Ramos (cell line): ENCODE results near the gene ANKRD29.

ENCODE experiments used
- in situ Hi-C: fragments of 300-500 bp; cut with MboI; formaldehyde crosslinking; loops from one replicate; pipeline ENCODE4 v1.14.3; 2022; ENCODE audit warnings: low sequenced_read_pairs; ENCODE audit not compliant: unreplicated experiment

Gene ANKRD29, protein sequence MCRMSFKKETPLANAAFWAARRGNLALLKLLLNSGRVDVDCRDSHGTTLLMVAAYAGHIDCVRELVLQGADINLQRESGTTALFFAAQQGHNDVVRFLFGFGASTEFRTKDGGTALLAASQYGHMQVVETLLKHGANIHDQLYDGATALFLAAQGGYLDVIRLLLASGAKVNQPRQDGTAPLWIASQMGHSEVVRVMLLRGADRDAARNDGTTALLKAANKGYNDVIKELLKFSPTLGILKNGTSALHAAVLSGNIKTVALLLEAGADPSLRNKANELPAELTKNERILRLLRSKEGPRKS

DNA sequence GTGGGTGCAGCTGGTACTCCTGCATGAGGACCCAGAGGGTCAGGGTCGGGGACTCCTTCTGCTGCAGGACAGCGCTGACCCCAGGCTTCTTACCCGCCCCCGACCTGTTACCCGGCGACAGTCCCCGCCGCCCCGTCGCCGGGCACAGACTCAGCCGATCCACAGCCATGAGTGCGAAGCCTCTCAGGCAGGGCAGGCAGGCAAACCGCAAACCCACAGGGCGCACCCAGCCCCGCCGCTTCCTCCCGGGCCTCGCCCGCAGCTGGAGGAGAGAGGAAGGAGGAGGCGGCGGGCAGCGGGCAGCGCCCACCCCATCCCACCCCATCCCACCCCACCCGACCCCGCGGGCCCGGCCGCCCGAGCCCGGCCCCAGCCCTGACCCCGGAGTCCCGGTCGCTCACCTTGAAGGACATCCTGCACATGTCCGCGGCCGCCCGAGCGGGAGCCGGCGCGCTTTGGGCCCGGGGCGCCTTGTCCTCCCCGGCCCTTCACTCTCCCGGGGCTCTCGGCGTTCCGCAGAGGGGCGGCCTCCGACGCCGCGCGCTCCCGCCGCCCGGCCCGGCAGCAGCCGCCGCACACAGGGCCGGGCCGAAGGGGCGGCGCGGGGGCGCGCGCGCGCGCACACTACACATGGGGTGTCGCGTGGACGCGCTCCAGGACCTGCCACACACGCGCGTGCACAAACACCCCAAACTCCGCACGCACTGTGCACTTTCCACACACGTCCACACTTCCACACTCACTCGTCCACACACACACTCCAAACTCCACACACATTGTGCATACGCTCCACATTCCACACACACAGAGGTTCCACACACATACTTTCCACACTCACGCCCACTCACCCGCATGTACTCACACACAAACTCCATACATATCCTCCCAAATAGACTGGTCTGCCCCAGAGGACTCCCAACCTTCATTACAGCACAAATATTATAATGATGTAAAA lies at the start of gene ANKRD29:
Gene ANKRD29, minus strand, starts transcription at position 603 of the 955 bp plus-strand sequence. Its CDS starts 181 bp downstream, at position 422.
- in situ Hi-C loops: no loop called here

DNA sequence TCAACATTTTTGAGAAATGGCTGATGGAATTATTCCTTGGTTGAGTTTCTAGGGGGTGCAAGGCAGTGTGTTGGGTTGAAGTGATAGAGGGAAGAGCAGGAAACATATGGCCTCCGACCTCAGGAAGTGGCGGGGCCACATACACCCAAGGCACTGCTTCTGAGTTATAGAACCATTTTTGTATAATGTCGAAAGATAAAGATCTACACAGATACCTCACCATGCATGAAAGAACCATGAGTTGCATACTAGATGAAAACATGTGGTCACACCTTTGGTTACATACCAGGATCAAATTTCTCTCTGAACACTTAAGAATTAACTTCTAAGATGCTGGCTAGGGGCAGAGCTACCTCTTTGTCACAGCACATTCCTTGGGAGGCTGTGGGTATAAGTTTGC lies 49.7 kb upstream of the ANKRD29 start:
- in situ Hi-C loops: no loop called here

DNA sequence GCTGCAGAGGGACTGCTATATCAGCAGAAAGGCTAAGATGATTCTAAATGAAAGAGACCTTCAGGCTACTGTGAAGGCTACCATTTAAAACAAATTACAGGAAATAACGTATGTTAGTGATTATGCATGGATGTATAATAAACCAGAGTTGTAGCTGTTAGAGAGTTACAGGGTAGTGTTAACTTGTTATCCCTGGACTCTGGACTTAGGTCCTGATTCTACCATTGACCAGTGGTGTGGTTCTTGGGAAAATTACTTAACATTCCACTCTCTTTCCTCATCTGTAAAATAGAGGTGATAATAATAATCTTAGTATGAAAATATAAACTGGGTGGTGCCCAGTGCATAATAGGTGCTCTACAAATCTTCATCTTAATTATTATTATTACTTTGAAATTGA lies 48.7 kb upstream of the ANKRD29 start:
- in situ Hi-C loops: no loop called here

DNA sequence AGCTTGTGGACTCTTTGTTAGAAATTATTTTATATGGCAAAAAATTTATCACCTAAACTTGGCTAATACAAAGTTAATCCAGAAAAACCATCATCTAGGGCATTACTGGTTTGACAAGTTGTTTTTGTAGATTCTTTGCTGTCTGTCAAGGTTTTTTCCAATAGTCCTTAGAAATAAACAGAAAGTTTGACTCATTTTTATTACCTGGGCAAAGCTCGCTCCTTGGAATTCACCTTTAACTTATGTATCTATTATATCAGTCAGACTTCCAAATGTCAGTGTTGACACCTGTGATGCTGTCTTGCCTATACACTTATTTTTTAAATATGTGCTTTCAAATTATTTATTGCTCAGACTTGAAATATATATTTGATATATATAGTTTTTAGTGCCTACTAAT lies 48.2 kb upstream of the ANKRD29 start:
- in situ Hi-C loops: no loop called here

DNA sequence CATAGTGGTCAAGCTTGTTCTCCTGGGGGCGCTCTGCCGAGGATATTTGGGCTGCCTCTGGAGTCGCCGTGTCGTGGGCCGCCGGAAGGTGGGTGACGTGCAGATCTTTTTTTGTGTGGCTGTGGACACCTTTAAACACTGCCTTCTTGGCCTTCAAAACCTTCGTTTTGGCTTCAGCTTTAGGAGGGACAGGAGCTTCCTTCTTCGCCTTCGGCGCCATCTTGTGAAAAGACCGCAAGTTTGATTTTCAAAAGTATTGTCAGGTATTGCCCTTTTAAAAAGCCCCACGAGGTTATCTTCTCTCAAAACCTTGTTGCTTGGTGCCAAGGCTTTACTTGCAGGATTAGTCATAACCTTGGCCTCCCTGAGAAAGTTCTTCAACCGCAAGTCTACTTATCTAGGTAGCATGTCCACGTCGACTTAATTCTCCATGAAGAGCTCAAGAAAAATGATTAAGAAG lies 47.4 kb upstream of the ANKRD29 start:
- in situ Hi-C loops: no loop called here

- in situ Hi-C loops: no loop called here
These were observed 44.4 kb upstream of the ANKRD29 start for GRCh38 chr18:23706971-23707640.

DNA sequence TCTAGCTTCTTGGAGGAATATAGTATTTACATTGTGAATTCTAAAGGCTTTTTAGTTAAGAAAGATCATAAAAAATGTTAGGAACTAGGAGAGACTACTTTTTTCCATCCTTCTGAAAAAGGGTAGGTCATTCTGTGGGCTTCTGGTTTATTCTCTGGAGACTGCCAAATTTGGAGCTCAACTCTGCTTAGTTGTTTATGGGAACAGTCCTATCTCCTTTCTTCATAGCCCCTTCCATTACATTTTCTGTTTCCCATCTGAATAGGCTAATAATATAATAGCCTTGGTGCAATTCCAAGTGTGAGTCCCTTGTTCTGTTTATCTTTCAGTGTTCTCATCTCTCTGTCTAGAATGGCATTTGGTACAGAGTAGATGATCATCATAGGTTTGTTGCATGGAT lies 42.1 kb upstream of the ANKRD29 start:
- in situ Hi-C loops: no loop called here

DNA sequence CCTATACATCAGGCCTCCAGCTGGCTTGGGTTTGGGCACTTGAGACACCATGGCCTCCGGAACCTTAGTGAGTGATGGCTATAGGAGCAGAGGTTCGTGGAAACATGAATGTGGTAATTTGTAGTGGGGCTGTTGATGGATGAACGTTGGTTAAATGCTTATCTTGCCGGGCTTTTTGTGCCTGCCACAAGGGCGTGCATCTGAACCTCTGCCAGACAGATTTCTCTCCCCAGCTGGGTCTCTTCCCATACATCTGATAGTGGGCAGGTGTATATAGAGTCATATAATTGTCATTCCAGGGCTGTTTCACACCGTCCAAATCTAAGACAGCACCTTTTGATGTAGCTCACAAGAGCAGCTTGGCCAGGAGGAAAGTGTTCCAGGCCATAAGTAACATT lies 41.3 kb upstream of the ANKRD29 start:
- in situ Hi-C loops: no loop called here

GRCh38 chr18:23703057-23703986 lies 40.6 kb upstream of the ANKRD29 start:
- in situ Hi-C loops: no loop called here

GRCh38 chr18:23702606-23703005 lies 39.9 kb upstream of the ANKRD29 start:
- in situ Hi-C loops: no loop called here

DNA sequence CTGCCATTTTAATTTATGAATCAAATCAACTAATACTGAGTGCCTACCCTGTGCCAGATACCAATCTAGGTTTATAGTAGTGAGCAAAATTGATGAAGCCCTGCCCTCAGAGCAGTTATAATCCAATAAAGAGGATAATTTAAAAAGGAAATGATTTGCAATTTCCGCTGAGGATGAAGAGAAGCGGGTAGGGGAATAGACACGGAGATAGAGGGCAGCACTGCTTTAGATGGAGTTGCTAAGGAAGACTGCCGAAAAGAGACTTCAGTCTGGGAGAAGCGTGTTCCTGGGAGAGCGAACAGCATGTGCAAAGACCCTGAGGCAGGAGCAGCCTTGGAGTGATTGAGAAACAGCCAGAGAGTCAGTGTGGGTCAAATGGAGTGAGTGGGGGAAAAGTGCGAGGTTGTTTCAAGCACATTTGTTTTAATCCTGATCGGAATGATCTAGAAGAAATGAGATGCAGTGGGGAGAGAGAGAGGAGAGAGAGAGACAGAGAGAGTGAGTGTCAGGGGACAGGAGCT lies 38.9 kb upstream of the ANKRD29 start:
- in situ Hi-C loops: no loop called here

DNA sequence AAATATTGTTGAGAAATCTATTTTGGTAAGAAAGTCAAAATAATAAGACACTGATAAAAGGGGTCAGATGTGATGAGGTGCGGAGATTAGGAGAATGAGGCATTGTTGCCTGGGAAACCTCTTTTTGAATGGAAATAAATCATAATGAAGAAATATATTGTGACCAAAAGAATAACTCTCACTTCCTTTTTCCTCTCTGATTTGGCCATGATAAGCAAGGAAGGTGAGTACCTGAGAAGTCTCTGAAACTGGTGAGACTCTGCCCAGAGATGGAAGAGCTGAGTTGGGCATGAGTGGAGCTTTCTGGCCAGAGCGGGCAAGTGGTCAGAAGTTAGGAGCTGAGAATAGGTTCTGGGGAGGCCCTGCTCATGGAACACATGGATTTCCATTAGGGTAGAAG lies 38.3 kb upstream of the ANKRD29 start:
- in situ Hi-C loops: no loop called here

- in situ Hi-C loops: no loop called here
These were observed 32.1 kb upstream of the ANKRD29 start for GRCh38 chr18:23694637-23695430.

GRCh38 chr18:23693846-23694245 lies 31.1 kb upstream of the ANKRD29 start:
- in situ Hi-C loops: no loop called here

DNA sequence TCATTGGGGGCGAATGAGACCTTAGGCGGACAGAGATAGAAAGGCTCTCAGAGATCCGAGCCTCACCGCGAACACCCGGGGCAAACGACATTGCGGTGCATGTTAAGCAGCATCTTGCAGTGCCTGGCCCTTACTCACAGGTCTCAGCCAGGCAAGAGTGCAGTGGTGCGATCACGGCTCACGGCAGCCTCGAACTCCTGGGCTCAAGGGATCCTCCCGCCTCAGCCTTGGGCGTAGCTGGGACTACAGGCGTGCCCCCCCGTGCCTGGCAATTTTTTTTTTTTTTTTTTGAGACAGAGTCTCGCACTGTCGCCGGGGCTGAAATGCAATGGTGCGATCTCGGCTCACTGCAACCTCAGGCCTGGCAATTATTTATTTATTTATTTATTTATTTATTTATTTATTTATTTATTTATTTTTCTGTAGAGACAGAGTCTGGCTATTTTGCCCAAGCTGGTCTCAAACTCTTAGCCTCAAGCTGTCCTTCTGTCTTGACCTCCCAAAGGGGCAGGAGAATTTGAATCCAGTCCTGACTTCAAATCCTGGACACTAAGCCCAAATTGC lies 27.9 kb upstream of the ANKRD29 start:
- in situ Hi-C loops: no loop called here

GRCh38 chr18:23689616-23690504 lies 27.1 kb upstream of the ANKRD29 start:
- in situ Hi-C loops: no loop called here

DNA sequence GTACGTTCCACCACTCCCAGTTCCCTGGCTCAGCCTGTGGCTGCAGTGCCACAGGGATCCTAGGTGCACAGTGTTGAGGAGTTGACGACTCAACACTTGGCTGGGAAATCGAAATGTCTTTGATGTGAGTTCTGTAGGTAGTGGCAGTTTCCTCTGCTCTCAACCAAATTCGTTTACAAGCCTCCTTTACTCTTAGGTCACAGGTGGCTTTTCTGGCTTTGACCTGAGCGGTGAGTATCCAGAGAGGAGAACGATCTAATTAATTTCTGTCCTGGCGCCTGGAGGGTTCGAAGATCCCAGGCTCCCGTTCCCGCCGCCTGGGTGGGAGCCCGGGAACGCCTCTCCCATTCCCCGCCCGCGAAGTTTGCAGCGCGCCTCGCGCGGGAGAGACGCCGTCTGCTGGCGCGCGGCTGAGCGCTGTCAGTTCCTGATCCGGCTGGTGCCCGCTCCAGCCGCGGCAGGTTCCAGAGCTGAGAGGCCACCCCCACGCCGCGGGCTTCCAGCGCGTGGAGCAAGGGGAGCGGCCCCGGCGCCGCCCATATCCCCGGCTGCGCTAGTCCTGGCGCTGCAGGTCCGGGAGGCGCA lies 26.4 kb upstream of the ANKRD29 start, which contains the start of gene LAMA3:
Gene LAMA3, plus strand, starts transcription at position 423 of the 585 bp plus-strand sequence. CDS start 231 bp downstream, outside the sequence.
- in situ Hi-C loops: no loop called here
